Kidney epithelial cell (primary cell): ENCODE data around the gene DNAJC19. TPM values are rescaled to one million over a fixed set of nuclear protein-coding genes. Genes with fewer than 3 reads are reported as not detected.

Experiments
- DNase-seq: peaks from one replicate; pipeline ENCODE4 v3.0.0-alpha.2; 2010; ENCODE audit warnings: low read depth
- H3K27me3 ChIP-seq: 2 replicates; pipeline ENCODE4 v1.6.0; 2011; ENCODE audit warnings: low read length; ENCODE audit not compliant: control insufficient read depth, insufficient read depth
- H3K36me3 ChIP-seq: 2 replicates; pipeline ENCODE4 v1.5.1; 2011; ENCODE audit warnings: low read length; ENCODE audit not compliant: control insufficient read depth, insufficient read depth
- H3K4me3 ChIP-seq: 2 replicates; pipeline ENCODE4 v1.5.1; 2011; ENCODE audit warnings: low read depth, mild to moderate bottlenecking, control low read depth, low read length
- CTCF ChIP-seq: IDR thresholded peaks from 2 replicates; pipeline ENCODE4 v1.5.1; 2011; ENCODE audit warnings: mild to moderate bottlenecking, moderate library complexity, low read length, control low read depth, inconsistent platforms; ENCODE audit not compliant: insufficient read depth, poor library complexity, severe bottlenecking
- total RNA-seq: library from RNA; depleted of rRNA; stranded (reverse); fragments of >200 nt; gene quantifications from 2 replicates; pipeline ENCODE4 v1.2.3, GENCODE V29; 2015

DNAJC19 gene
- total RNA-seq, 1 donor from 2014 or later = 25.4 TPM

- TF ChIP-seq CTCF = no peak
- no peak for DNase-seq
- H3K4me3 ChIP-seq = no peak overlapping the region
- H3K36me3 ChIP-seq = peaks cover 1% of the 10 kb centered on the region
- H3K27me3 ChIP-seq = no peaks in the 10 kb centered on the region
Observed at GRCh38 chr3:180961087-180961486, 28.4 kb downstream of the DNAJC19 start.

GRCh38 chr3:180959691-180960090 lies 29.8 kb downstream of the DNAJC19 start:
- DNase-seq = no peak
- Histone ChIP-seq H3K4me3 (no peak overlapping the region), H3K36me3 (peaks cover 1% of the 10 kb centered on the region), H3K27me3 (no peaks in the 10 kb centered on the region)
- no peak for TF ChIP-seq CTCF

- H3K4me3 ChIP-seq = no peak overlapping the region
- no peaks in the 10 kb centered on the region for H3K27me3 ChIP-seq
- no peaks in the 10 kb centered on the region for H3K36me3 ChIP-seq
- DNase-seq = no peak
- no peak for TF ChIP-seq CTCF
Observed at GRCh38 chr3:180947761-180948390, 41.7 kb downstream of the DNAJC19 start.

- H3K36me3 ChIP-seq = no peaks in the 10 kb centered on the region
- TF ChIP-seq CTCF = no peak
- no peak for DNase-seq
Observed at GRCh38 chr3:180940826-180941225, 48.7 kb downstream of the DNAJC19 start.

GRCh38 chr3:180934638-180935037 lies 54.9 kb downstream of the DNAJC19 start:
- Histone ChIP-seq H3K27me3 (no peaks in the 10 kb centered on the region), H3K36me3 (no peaks in the 10 kb centered on the region), H3K4me3 (no peak overlapping the region)
- no peak for TF ChIP-seq CTCF
- DNase-seq = no peak

More at GRCh38 chr3:180940826-180941225, 48.7 kb downstream of the DNAJC19 start:
- Histone ChIP-seq H3K27me3 (no peaks in the 10 kb centered on the region), H3K4me3 (no peak overlapping the region)

Other genes starting within 250 kb of the DNAJC19 start
- gene FXR1, start 77.1 kb downstream of the DNAJC19 start, total RNA-seq = 97.1 and 123 TPM in 2 replicates